Vagina (tissue), 2 donors: Measurements from ENCODE around the gene MAPRE2. TPM values are rescaled to one million over a fixed set of nuclear protein-coding genes. Genes with fewer than 3 reads are reported as not detected.
"Not testable (repeated sequence)": the region's sequence is repeated elsewhere in the genome, so short reads cannot be mapped to it uniquely, and the experiment has no call there.

Experiments
- DNase-seq, 2 donors: peaks; one replicate each; pipeline ENCODE4 v3.0.0-alpha.2; 2017; ENCODE audit errors: extremely low spot score in 2 of 2
- H3K27ac ChIP-seq: fragments of 200-600 bp; sonication (generic); one replicate; pipeline ENCODE4 v1.5.1; 2019
- H3K27me3 ChIP-seq: fragments of 200-600 bp; sonication (generic); one replicate; pipeline ENCODE4 v1.5.1; 2019
- H3K36me3 ChIP-seq, 2 donors: fragments of 200-600 bp; sonication (generic); one replicate each; pipeline ENCODE4 v1.5.1; 2017 to 2019
- H3K4me1 ChIP-seq: fragments of 200-600 bp; sonication (generic); one replicate; pipeline ENCODE4 v1.5.1; 2019
- H3K4me3 ChIP-seq, 2 donors: fragments of 200-600 bp; sonication (generic); 1 replicate in 1 of 2; 2 replicates in 1 of 2; pipeline ENCODE4 v1.5.1; 2016 to 2019
- H3K9me3 ChIP-seq: fragments of 200-600 bp; sonication (generic); one replicate; pipeline ENCODE4 v1.5.1; 2019
- CTCF ChIP-seq, 3 experiments: fragments of 450-650 bp in 2 of 3; fragments of 200-600 bp in 1 of 3; sonication (generic) in 1 of 3; IDR thresholded peaks; one replicate each; pipeline ENCODE4 v1.5.1; 2017 to 2019; ENCODE audit warnings: antibody characterized with exemption in 3 of 3, mild to moderate bottlenecking in 2 of 3, moderate library complexity in 2 of 3
- POLR2A ChIP-seq, 2 donors: fragments of 450-650 bp; IDR thresholded peaks; one replicate each; pipeline ENCODE4 v1.6.1; 2017; ENCODE audit warnings: antibody characterized with exemption in 2 of 2, mild to moderate bottlenecking in 2 of 2, moderate library complexity in 2 of 2
- POLR2AphosphoS5 ChIP-seq, 2 donors: sonication (generic); formaldehyde crosslinking; IDR thresholded peaks; one replicate each; pipeline ENCODE4 v1.9.0; 2017; ENCODE audit warnings: antibody characterized with exemption in 2 of 2, mild to moderate bottlenecking in 2 of 2, low read depth in 1 of 2; ENCODE audit not compliant: insufficient read depth in 1 of 2
- intact Hi-C: fragments of 100-400 bp; cut with DNase I; formaldehyde crosslinking; loops from one replicate; pipeline ENCODE4 v1.15.1; 2023
- total RNA-seq: library from RNA; depleted of rRNA; stranded (reverse); fragments of >200 nt; gene quantifications from one replicate; pipeline ENCODE4 v1.2.3, GENCODE V29; 2016

The MAPRE2 gene
- total RNA-seq, 1 donor from 2014 or later = 21.4 TPM

DNA sequence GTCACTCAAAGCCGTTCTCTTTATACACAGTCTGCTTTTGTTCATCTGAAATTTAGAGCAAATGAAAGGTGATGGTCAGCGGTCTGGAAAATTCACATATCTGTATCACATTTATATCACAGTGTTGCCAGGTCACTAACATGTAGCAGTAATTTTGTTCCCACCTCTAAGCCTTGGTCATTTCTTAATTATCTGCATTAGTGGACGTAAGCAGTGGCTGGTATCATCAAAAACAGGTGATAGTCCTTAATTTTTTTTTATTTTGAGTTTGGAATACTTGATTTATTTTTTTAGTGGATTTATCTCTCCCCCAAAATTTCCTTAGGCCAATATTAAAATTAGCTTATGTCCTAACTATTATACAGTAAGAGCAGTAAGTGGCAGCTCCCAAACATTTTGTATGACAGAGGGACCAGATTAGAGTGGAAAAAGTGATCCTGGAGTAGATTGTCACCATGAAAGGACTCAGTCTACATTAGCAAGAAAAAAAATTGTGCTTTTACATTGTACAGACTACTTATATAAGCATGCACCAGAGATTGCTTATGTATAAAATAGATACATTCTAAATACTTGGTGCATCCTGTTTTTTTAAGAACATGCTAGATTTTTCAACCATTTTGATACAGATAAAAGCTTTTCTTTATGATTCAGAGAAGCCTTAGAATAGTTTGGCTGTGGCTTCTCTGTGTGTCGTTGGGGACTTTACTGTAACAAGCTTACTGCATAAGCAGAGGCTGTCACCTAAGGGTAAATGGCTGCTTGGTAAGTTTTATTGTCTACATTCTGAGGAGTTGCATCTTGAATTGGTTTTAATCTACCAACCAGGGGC, 65.0 kb downstream of the MAPRE2 start:
- intact Hi-C loops = no loop called here
- H3K27ac ChIP-seq = no peak overlapping the region
- H3K36me3 ChIP-seq = peaks cover 0 to 5% of the 10 kb centered on the region in 2 donors
- no peaks in the 10 kb centered on the region for H3K9me3 ChIP-seq
- TF ChIP-seq POLR2AphosphoS5 (IDR thresholded peaks at IDR 0.05; ENCODE audit: insufficient read depth in 1 of 2, low read depth in 1 of 2) (no peak), CTCF (IDR thresholded peaks at IDR 0.05) (no peak), POLR2A (IDR thresholded peaks at IDR 0.05) (no peak)
- no peak for DNase-seq
- no peaks in the 10 kb centered on the region for H3K27me3 ChIP-seq
- H3K4me1 ChIP-seq = no peaks in the 10 kb centered on the region
- H3K4me3 ChIP-seq = no peak overlapping the region

GRCh38 chr18:35106845-35107148, 65.6 kb downstream of the MAPRE2 start:
- no peak for TF ChIP-seq CTCF (IDR thresholded peaks at IDR 0.05)
- TF ChIP-seq POLR2A (IDR thresholded peaks at IDR 0.05) = no peak
- no peak for TF ChIP-seq POLR2AphosphoS5 (IDR thresholded peaks at IDR 0.05; ENCODE audit: insufficient read depth in 1 of 2, low read depth in 1 of 2)
- intact Hi-C loops = no loop called here
- H3K27ac ChIP-seq = no peak overlapping the region
- no peaks in the 10 kb centered on the region for H3K27me3 ChIP-seq
- no peaks in the 10 kb centered on the region for H3K4me1 ChIP-seq
- H3K9me3 ChIP-seq = no peaks in the 10 kb centered on the region
- no peak for DNase-seq
- H3K4me3 ChIP-seq = no peak overlapping the region
- H3K36me3 ChIP-seq = peaks cover 0 to 5% of the 10 kb centered on the region in 2 donors

DNA sequence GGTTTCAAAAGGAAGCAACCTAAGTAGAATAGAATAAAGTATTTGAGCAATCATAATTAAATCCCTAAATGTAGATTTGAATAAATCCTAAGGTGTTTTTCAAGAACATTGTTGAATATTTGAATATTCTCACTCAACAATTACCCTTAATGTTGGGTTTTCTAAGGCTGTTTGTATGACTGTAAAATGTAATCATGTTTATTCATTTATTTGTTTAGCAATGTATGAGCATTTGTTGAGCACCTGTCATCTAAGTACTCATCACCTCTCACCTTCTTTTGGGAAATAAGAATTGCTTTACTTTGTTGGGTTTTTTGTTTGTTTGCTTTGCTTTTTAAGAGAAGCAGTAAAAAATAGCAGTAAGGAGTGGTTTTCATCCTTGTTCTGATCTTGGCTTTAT, 66.0 kb downstream of the MAPRE2 start:
- intact Hi-C loops = no loop called here
- Histone ChIP-seq H3K4me1 (no peaks in the 10 kb centered on the region), H3K9me3 (no peaks in the 10 kb centered on the region), H3K27me3 (no peaks in the 10 kb centered on the region), H3K4me3 (no peak overlapping the region), H3K27ac (no peak overlapping the region), H3K36me3 (peaks cover 0 to under 1% of the 10 kb centered on the region in 2 donors)
- TF ChIP-seq POLR2AphosphoS5 (IDR thresholded peaks at IDR 0.05; ENCODE audit: insufficient read depth in 1 of 2, low read depth in 1 of 2) = no peak
- no peak for TF ChIP-seq CTCF (IDR thresholded peaks at IDR 0.05)
- no peak for TF ChIP-seq POLR2A (IDR thresholded peaks at IDR 0.05)
- no peak for DNase-seq

DNA sequence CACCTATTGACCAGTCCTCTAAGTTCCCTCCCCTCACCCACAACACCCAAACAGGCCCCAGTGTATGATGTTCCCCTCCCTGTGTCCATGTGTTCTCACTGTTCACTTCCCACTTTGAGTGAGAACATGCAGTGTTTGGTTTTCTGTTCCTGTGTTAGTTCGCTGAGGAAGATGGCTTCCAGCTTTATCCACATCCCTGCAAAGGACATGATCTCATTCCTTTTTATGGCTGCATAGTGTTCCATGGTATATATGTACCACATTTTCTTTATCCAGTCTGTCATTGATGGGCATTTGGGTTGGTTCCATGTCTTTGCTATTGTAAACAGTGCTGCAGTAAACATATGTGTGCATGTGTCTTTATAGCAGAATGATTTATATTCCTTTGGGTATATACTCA, 66.9 kb downstream of the MAPRE2 start:
- H3K27ac ChIP-seq, intact Hi-C loops, H3K27me3 ChIP-seq, H3K4me1 ChIP-seq, H3K36me3 ChIP-seq, H3K9me3 ChIP-seq, H3K4me3 ChIP-seq, DNase-seq: not testable (repeated sequence)

DNA sequence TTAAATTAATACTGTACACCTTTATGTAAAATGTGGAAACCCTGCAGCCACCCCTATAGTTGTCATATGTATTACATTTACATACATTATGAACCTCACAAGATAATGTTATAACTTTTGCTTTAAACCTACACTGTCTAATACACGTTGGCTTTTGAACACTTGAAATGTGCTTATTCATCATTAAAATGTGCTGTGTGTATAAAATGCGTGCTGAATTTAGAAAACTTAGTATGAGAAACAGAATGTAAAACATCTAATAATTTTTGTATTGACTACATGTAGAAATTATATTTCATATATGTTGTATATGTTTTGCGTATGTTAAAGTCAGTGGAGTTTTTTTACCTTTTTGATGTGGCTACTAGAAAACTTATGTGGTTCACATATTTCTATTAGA, 68.8 kb downstream of the MAPRE2 start:
- H3K36me3 ChIP-seq = no peaks in the 10 kb centered on the region
- H3K27ac ChIP-seq = no peak overlapping the region
- no peaks in the 10 kb centered on the region for H3K9me3 ChIP-seq
- no peak for DNase-seq
- no peak overlapping the region for H3K4me3 ChIP-seq
- intact Hi-C loops = no loop called here
- no peaks in the 10 kb centered on the region for H3K4me1 ChIP-seq
- H3K27me3 ChIP-seq = no peaks in the 10 kb centered on the region
- no peak for TF ChIP-seq POLR2AphosphoS5 (IDR thresholded peaks at IDR 0.05; ENCODE audit: insufficient read depth in 1 of 2, low read depth in 1 of 2)
- no peak for TF ChIP-seq POLR2A (IDR thresholded peaks at IDR 0.05)
- no peak for TF ChIP-seq CTCF (IDR thresholded peaks at IDR 0.05)
